HuH-7.5 (cell line): ENCODE results near the gene THADA.

Source experiments
- DNase-seq: peaks from one replicate; pipeline ENCODE4 v3.0.0; 2011; ENCODE audit warnings: low spot score

Gene THADA

GRCh38 chr2:43239981-43240765, 355.7 kb downstream of the THADA start:
- no peak for DNase-seq

GRCh38 chr2:43238813-43239212, 357.0 kb downstream of the THADA start:
- no peak for DNase-seq

- no peak for DNase-seq
Measured at GRCh38 chr2:43238176-43238575, 357.7 kb downstream of the THADA start.

GRCh38 chr2:43233218-43234212, 362.3 kb downstream of the THADA start:
- no peak for DNase-seq

- DNase-seq: no peak
Measured at GRCh38 chr2:43230951-43231827, 364.6 kb downstream of the THADA start.

- no peak for DNase-seq
Measured at GRCh38 chr2:43230351-43230885, 365.4 kb downstream of the THADA start.

GRCh38 chr2:43228756-43229659, 366.8 kb downstream of the THADA start:
- DNase-seq: no peak

GRCh38 chr2:43228321-43228751, 367.5 kb downstream of the THADA start:
- no peak for DNase-seq

GRCh38 chr2:43227830-43228281, 368.0 kb downstream of the THADA start:
- DNase-seq: peak; percentile 71

GRCh38 chr2:43226955-43227829, 368.6 kb downstream of the THADA start:
- peak; percentile 79 for DNase-seq

- DNase-seq: peak; percentile 96
Measured at GRCh38 chr2:43226558-43226954, 369.3 kb downstream of the THADA start, which contains the start of gene ZFP36L2. Gene ZFP36L2, minus strand, starts transcription at chr2:43226606. Its CDS starts 291 bp downstream, at chr2:43226315.

- peak; percentile 67 for DNase-seq
Measured at GRCh38 chr2:43225788-43226557, 369.9 kb downstream of the THADA start.

GRCh38 chr2:43225093-43225787, 370.6 kb downstream of the THADA start:
- peak; percentile 49 for DNase-seq

- no peak for DNase-seq
Measured at GRCh38 chr2:43224571-43225092, 371.2 kb downstream of the THADA start.

- peak; percentile 43 for DNase-seq
Measured at GRCh38 chr2:43224131-43224570, 371.7 kb downstream of the THADA start.

- DNase-seq: no peak
Measured at GRCh38 chr2:43223521-43224001, 372.3 kb downstream of the THADA start.
